GF-D8 (cell line): Measurements from ENCODE around the gene GPSM1.

Source experiments
- DNase-seq: peaks from one replicate; lab custom pipeline; 2025; lab: John Stamatoyannopoulos, UW

GPSM1 gene

GRCh38 chr9:136290508-136291000 is 36.8 kb upstream of the GPSM1 start:
- DNase-seq: no peak

DNA sequence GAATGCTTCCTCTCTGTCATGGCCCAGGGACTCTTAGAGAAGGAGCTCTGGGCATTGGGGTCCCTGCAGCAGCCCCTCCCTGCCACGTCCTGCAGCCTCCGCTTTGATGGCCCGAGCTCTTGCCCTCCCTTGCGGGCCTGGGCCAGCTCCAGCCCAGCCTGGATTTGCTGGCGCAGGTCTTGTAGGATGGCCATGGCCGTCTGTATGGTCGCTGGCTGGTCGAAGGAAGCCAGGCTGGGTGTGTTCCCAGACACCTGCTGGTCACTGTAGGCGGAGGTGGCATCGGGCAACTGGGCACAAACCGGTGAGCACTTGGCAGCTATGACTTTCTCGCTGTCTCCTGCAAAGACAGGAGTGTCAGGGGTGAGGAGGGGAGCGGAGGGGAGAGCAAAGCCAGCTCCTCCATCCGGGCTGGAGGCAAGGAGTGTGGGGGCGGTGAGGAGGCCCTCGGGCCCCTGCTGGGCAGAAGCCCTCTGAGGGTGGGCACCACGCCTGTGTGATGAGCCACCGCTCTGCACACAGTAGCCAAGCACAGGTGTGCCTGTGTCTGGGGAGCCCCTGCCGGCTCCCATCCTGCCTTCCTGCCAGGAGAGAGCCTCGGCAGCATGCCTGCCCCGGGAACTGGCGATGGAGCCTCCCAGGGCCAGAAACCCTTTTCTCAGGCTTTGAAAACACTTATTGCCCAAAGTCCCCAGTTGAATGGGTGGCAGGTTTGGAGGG is 35.9 kb upstream of the GPSM1 start:
- DNase-seq: no peak

DNA sequence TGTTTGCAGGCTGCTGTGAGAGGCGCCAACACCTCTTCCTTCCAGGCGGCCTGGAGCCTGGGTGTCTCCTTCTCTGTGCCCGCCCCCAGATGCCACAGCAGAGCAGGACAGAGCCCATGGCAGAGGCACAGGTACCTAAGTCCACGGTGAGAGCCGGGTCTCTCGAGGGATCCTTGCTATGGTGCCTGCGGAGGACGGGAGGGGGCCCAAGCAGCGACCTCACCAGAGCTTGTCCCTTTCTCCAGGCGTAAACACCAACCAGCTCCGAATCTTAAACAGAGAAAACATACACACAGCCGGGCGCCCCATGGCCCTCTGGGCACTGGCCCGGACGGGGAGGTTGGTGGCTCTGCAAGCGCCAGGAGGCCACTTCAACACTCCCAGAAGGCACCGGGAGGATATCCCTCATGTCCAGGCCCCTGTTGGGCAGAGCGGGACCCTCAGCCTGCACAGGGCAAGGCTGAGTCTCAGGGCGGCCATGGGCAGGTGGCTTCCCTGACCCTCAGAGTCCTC is 35.3 kb upstream of the GPSM1 start:
- no peak for DNase-seq

DNA sequence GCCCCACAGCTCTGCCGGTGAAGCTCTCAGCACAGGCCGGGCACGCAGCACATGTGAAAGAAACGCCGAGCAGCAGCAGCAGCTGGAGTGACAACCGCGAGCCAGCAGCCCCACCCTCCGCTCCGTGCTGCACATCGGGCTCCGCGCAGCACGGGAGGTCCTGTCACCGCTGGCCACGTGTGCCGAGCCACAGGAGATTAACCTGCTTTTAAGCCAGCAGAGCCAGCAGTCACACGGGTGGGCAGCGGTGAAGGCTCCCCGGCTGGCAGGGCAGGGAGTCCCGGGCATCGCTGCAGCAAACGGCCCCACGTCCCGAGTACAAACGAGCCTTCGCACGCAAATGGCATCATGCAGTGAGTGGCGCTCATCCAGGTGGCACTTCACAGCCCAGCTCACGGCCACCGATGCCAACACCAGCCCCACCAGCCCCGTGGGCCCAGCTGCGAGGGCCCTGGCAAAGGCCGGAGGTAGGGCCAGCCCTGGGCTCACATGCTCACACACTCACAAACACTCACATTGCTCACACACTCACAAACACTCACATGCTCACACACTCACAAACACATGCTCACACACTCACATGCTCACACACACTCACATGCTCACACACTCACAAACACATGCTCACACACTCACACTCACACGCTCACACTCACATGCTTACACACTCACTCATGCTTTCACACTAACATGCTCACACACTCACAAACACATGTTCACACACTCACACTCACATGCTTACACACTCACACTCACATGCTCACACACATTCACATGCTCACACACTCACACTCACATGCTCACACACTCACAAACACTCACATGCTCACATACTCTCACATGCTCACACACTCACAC is 34.5 kb upstream of the GPSM1 start:
- DNase-seq: no peak

DNA sequence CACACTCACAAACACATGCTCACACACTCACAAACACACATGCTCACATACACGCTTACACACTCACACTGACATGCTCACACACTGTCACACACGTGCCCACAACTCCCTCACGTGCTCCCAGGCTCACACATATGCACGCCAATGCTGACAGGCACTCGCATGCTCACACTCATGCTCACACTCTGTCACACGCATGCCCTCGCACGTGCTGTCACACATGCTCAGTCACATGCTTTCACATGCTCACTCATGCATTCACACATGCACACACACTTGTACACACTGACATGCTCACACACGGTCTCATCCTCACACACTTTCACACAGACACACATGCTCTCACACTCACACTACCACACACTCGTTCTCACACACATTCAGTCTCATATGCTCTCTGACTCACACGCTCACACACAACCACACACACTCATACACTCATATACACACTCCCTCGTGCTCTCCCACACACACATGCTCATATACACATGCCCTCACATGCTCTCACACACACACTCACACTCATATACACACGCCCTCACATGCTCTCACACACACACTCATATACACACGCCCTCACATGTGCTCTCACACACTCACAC is 33.8 kb upstream of the GPSM1 start:
- DNase-seq: no peak

GRCh38 chr9:136294437-136294836 is 32.9 kb upstream of the GPSM1 start:
- DNase-seq: no peak

DNA sequence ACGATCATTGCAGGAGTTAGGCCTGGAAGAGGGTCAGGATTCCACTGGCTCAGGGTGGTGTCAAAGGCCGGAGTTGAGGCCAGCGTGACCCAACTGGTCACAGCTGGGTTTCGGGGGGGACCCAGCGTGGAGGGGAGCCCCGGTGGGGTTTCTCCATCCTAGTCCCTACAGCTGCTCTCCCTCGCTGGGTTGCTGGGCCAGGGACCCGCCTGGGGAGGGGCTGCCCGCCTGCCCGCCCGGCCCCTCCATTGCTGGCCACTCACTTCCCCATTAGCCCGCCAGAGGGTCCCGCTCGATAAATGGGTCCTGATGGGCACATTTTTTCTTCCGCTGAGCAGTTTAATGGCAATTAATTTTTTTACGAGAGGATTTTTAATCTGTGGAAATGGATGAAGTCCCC is 32.3 kb upstream of the GPSM1 start:
- no peak for DNase-seq

DNA sequence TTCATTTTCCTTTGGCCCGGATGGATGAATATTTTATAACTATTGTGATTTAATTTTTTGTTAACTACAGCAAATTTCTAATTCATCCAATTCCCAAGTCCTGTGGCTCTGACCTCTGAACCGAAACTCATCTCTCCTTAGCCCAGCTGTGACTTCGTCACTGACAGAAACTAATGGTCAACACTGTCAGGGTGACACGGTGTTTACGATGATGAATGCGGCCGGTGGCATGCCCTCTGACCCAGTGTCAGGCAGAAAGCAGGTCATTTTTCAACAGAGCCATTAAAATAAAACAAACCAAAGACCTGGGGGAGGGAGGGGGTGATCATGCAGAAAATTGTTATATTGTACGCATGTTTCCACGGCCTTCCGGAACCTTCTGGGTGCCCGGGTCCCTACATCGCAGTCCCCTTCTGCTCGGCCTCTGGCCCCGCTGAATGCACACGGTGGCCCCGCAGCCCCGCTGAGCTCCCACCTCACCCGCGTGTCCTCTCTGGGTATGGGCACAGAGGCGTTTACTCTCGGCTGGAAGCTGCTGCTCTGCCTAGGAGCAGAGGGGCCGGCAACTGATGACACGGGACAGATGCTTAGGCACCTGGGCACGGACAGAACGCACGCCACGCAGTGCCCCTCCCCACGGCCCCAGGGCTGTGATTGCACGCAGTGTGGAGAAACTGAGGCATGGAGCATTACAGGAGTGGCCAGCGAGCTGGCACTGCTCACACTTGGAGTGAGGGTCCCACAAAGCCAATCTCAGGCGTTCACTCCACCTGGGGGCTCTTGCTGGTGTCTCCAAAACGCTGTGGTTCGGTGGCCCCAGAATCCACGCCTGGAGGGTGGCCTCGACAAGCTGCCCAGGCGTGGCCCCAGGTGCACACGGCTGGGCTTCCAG is 31.6 kb upstream of the GPSM1 start:
- DNase-seq: no peak

- no peak for DNase-seq
Observed at GRCh38 chr9:136296434-136297015, 30.8 kb upstream of the GPSM1 start.

- no peak for DNase-seq
Observed at GRCh38 chr9:136297016-136297691, 30.2 kb upstream of the GPSM1 start.

- DNase-seq: no peak
Observed at GRCh38 chr9:136297766-136298735, 29.3 kb upstream of the GPSM1 start.

DNA sequence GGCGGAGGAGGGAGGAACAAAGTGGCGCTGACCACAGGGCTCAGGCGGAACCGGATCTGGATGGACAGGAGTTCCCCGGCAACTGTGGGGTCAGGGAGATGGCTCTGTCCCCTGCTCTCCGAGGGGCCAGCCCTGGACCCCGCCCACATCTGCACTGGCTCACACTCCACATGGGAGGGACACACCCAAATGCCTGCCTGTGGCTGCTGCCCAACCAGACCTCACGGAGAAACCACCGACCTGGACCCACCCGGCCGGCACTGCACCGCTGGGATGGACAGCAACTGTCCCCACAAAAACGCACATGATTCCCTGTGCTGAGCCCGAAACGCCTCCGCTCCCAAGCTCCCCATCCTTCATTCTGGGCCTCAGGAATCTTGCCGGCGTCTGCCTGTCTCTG is 28.2 kb upstream of the GPSM1 start:
- no peak for DNase-seq

DNA sequence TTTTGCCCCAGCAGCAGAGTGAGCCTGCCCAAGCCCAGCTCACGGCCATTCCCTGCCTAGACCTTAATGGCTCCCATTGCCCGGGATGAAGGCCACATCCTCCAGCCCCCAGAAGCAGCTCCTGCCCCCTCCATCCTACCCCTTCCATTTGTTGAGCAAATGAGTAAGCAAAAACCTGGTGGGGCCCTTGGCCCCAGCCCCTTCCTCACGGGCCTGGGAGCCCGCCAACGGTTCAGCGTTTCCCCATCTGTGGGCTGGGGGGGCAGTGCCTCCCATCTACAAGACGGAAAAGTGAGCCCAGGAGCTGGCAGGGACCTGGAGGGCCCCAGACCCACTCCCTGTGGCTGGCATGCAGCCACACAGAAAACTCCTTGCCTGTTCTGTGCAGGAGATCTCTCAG is 27.8 kb upstream of the GPSM1 start:
- no peak for DNase-seq

DNA sequence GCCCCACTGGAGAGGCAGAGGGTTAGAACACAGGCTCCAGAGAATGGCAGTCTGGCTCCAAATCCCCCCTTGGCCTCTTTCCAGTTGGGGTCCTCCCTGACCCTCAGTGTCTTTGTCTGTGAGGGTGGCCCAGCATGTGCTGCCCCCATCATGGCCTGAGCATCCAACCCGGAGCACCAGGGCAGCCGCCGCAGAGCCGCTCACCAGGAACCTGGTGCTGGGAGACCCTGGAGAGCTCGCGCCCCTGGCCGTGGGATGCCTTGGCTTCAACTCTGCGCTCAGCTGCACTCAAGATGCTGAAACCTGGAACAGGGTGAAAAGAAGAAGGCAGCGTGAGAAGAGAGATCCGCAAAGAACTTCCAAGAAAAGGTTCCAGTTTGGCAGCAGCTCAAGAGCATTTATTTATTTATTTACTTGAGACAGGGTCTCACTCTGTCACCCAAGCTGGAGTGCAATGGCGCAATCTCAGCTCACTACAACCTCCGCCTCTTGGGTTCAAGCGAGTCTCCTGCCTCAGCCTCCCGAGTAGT is 27.3 kb upstream of the GPSM1 start:
- no peak for DNase-seq

DNA sequence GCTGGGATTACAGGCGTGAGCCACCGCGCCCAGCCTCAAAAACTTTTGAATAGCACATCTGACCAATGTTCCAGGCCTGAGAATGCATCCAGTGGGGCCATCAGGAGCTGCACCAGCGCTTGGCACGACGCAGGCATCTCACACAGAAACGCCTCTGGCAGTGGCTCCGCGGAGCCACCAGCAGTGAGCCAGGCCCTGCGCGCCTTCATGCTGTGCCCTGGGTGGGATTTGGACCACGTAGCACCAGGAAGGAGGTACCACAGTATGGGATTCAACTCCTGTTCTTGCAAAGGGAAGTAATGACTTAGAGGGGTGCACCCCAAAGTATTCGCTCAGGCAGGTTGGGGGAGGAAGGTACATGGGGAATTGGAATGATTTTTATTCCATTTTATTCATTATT is 26.5 kb upstream of the GPSM1 start:
- DNase-seq: no peak

DNA sequence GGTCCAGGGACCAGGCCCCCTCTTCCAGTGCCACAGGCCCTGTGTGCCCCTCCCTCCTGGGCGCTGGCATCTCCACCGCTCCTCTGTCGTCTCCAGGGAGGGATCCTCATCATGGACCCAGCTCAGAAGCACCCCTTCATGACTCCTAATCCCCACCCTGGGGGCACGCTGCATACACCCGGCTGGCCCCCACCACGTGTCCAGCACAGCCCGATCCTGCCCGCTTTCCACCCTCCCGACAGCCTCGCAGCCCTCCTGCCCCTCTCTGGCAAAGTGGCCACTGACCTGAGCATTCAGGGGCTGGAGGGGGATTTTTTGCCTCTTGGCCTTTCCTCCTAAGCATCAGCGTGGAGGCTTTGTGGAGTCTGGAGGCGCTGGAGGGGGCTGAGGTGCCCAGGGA is 24.8 kb upstream of the GPSM1 start:
- DNase-seq: no peak

- no peak for DNase-seq
Observed at GRCh38 chr9:136303066-136303824, 24.1 kb upstream of the GPSM1 start.

DNA sequence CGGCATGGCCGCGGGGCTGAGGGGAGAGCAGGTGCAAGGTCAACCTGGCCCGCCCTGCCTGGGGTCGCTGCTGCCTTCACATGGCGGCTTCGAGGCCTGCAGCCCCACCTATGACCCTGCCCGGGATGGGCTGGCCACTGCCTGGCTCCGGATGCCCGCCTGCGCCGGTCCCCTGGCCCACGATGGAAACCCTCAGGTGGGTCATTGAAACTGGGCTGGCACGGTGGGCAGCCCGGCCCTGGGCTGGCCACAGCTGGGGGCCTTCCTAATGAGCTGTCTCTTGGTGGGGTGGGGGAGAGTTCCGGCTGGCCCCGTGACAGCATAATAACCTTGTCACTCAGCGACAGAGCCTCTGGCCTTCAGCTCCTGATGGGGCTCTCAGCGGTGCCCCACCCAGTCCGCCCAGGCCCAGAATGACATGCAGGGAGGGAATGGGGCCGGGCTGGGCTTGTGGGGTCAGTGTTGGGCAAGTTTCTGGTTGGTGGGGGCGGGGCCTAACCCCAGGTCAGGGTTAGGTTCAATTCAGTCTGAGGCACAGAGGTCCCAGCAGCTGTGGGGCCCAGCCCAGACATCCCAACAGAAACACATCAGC is 23.4 kb upstream of the GPSM1 start, which contains the start of gene CCDC187:
Gene CCDC187, minus strand, starts transcription at position 270 of the 592 bp plus-strand sequence. Its CDS starts 264 bp downstream, at position 6.
- DNase-seq: no peak
